Mesothelial cell of epicardium (in vitro differentiated cells): ENCODE data around the gene BTBD10. TPM values are rescaled to one million over a fixed set of nuclear protein-coding genes. Genes with fewer than 3 reads are reported as not detected.

Experiments
- DNase-seq, 2 experiments: peaks; one replicate each; pipeline ENCODE4 v3.0.0; 2021; ENCODE audit warnings: low spot score in 2 of 2; ENCODE audit not compliant: unreplicated experiment in 2 of 2
- H3K27ac Mint-ChIP-seq: 2 replicates; pipeline ENCODE4 v1.8.0; 2021; ENCODE audit warnings: mixed read lengths
- H3K27me3 Mint-ChIP-seq: 2 replicates; pipeline ENCODE4 v1.8.0; 2021; ENCODE audit warnings: low read depth, mixed read lengths
- H3K36me3 Mint-ChIP-seq: 2 replicates; pipeline ENCODE4 v1.8.0; 2021; ENCODE audit warnings: mixed read lengths
- H3K4me1 Mint-ChIP-seq: 2 replicates; pipeline ENCODE4 v1.8.0; 2021; ENCODE audit warnings: mixed read lengths
- H3K4me3 Mint-ChIP-seq: 2 replicates; pipeline ENCODE4 v1.8.0; 2021; ENCODE audit warnings: mild to moderate bottlenecking, moderate library complexity, mixed read lengths
- H3K9me3 Mint-ChIP-seq: 2 replicates; pipeline ENCODE4 v1.8.0; 2021; ENCODE audit warnings: mixed read lengths
- total RNA-seq: library from RNA; stranded (reverse); gene quantifications from 3 replicates; pipeline ENCODE4 v1.2.1, GENCODE V29; 2021
- TF ChIP-seq, protein P1 (sequence below): fragments of 200-600 bp; sonication (generic); IDR thresholded peaks from one replicate; pipeline ENCODE4 v1.5.0; 2021; ENCODE audit warnings: antibody characterized with exemption; ENCODE audit not compliant: unreplicated experiment

Gene BTBD10
- total RNA-seq, 1 donor from 2014 or later = 22.6 TPM

- Mint-ChIP-seq H3K9me3 (no peaks in the 10 kb centered on the region), H3K27me3 (no peaks in the 10 kb centered on the region), H3K4me1 (no peaks in the 10 kb centered on the region), H3K4me3 (no peak overlapping the region), H3K27ac (no peak overlapping the region), H3K36me3 (peaks cover 11% of the 10 kb centered on the region)
- DNase-seq = no peak
- TF ChIP-seq, protein P1, sequence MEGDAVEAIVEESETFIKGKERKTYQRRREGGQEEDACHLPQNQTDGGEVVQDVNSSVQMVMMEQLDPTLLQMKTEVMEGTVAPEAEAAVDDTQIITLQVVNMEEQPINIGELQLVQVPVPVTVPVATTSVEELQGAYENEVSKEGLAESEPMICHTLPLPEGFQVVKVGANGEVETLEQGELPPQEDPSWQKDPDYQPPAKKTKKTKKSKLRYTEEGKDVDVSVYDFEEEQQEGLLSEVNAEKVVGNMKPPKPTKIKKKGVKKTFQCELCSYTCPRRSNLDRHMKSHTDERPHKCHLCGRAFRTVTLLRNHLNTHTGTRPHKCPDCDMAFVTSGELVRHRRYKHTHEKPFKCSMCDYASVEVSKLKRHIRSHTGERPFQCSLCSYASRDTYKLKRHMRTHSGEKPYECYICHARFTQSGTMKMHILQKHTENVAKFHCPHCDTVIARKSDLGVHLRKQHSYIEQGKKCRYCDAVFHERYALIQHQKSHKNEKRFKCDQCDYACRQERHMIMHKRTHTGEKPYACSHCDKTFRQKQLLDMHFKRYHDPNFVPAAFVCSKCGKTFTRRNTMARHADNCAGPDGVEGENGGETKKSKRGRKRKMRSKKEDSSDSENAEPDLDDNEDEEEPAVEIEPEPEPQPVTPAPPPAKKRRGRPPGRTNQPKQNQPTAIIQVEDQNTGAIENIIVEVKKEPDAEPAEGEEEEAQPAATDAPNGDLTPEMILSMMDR = no peak
Measured at GRCh38 chr11:13378316-13378715, 84.7 kb downstream of the BTBD10 start.

DNA sequence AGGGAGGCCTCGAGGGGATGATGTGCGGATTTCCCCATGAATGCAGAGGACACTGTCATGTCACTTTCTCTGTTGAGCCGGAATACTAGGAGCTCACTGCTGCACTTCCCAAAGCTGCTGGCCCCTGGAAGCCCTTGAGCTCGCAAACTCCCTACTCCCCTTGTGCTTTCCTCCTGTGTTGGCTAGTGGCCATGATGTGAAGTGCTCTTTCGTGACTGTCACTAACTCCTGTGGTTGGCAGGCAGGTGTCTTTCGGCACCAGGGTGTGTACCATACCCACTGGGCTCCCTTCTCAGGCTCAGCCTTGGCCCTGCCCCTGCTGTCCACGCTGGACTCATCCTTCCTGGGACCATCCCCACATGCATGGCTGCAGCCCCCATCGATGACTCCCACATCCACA is 86.2 kb downstream of the BTBD10 start:
- no peak for DNase-seq
- no peaks in the 10 kb centered on the region for H3K9me3 Mint-ChIP-seq
- H3K4me3 Mint-ChIP-seq = no peak overlapping the region
- H3K36me3 Mint-ChIP-seq = peaks cover 3% of the 10 kb centered on the region
- TF ChIP-seq, protein P1 = no peak
- no peak overlapping the region for H3K27ac Mint-ChIP-seq
- no peaks in the 10 kb centered on the region for H3K4me1 Mint-ChIP-seq
- H3K27me3 Mint-ChIP-seq = no peaks in the 10 kb centered on the region

GRCh38 chr11:13376402-13376801 is 86.6 kb downstream of the BTBD10 start:
- H3K4me3 Mint-ChIP-seq = no peak overlapping the region
- no peak overlapping the region for H3K27ac Mint-ChIP-seq
- no peak for DNase-seq
- no peaks in the 10 kb centered on the region for H3K9me3 Mint-ChIP-seq
- H3K27me3 Mint-ChIP-seq = no peaks in the 10 kb centered on the region
- TF ChIP-seq, protein P1 = no peak
- H3K4me1 Mint-ChIP-seq = no peaks in the 10 kb centered on the region
- peaks cover 3% of the 10 kb centered on the region for H3K36me3 Mint-ChIP-seq

- no peak for DNase-seq
- Mint-ChIP-seq H3K9me3 (no peaks in the 10 kb centered on the region), H3K27ac (no peak overlapping the region), H3K36me3 (no peaks in the 10 kb centered on the region), H3K4me1 (no peaks in the 10 kb centered on the region), H3K4me3 (no peak overlapping the region), H3K27me3 (no peaks in the 10 kb centered on the region)
- TF ChIP-seq, protein P1 = no peak
Measured at GRCh38 chr11:13375798-13376197, 87.2 kb downstream of the BTBD10 start.

DNA sequence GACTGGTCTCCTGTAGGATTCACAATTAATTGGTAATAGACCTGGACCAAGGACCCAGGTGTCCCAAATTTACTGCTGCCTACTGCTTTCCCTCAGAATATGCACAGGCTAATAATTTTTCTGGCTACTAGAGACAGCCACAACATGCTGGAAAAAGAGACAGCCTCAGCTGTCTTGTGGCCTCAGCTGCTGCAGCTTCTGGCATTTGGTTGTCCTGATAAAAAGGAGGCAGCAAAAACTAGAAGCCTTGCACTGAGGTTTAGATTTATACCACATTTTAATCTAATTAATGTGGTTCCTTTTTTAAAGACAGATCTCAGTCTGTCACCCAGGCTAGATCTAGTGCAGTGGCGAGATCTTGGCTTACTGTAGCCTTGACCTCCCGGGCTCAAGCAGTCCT is 89.8 kb downstream of the BTBD10 start:
- no peak overlapping the region for H3K4me3 Mint-ChIP-seq
- no peaks in the 10 kb centered on the region for H3K36me3 Mint-ChIP-seq
- H3K27ac Mint-ChIP-seq = no peak overlapping the region
- no peaks in the 10 kb centered on the region for H3K9me3 Mint-ChIP-seq
- H3K4me1 Mint-ChIP-seq = peaks cover 1% of the 10 kb centered on the region
- TF ChIP-seq, protein P1 = no peak
- DNase-seq = no peak
- H3K27me3 Mint-ChIP-seq = no peaks in the 10 kb centered on the region

DNA sequence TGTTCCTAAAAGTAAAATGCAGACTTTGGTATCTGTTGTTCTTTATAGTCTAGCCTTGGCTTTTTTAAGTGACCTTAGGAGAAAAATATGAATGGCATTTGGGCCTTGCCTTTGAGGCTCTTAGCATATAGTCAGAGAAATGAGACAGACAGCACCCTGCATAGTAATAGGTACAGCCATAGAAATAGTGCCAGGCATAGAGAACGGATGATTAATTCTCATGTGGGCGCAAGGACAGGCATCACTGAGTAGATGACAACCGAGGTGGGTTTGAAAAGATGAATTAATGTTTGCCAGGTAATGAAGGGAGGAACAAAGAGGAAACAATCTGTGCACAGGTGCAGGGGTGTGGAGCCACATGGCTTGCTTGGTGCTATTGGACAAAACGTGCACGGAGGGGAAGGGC is 95.0 kb downstream of the BTBD10 start:
- Mint-ChIP-seq H3K4me3 (no peak overlapping the region), H3K36me3 (no peaks in the 10 kb centered on the region), H3K4me1 (peaks cover 8% of the 10 kb centered on the region), H3K9me3 (no peaks in the 10 kb centered on the region), H3K27me3 (no peaks in the 10 kb centered on the region), H3K27ac (no peak overlapping the region)
- TF ChIP-seq, protein P1 = no peak
- no peak for DNase-seq
